ENCODE results near the gene EFCAB8.

The EFCAB8 gene

GRCh38 chr20:32911355-32911754 lies 52.6 kb downstream of the EFCAB8 start:
- TF ChIP-seq EGR1 (IDR thresholded peaks at IDR 0.05) = no peak
- no peak for TF ChIP-seq USF1 (IDR thresholded peaks at IDR 0.05)
- TF ChIP-seq MAX (IDR thresholded peaks at IDR 0.05) = no peak
- no peak for TF ChIP-seq NFIC (IDR thresholded peaks at IDR 0.05)
- no peak for TF ChIP-seq ZBTB7A (IDR thresholded peaks at IDR 0.05; ENCODE audit: low read depth)
- TF ChIP-seq YY1 (IDR thresholded peaks at IDR 0.05; ENCODE audit: low read depth) = no peak
- no peak for TF ChIP-seq CEBPB (IDR thresholded peaks at IDR 0.05)
- TF ChIP-seq TAF1 (IDR thresholded peaks at IDR 0.05; ENCODE audit: low read depth) = no peak
- no peak for TF ChIP-seq EP300 (IDR thresholded peaks at IDR 0.05; ENCODE audit: borderline replicate concordance)
- no peak for TF ChIP-seq TCF12 (IDR thresholded peaks at IDR 0.05; ENCODE audit: low read depth)
- no peak for TF ChIP-seq FOXM1 (IDR thresholded peaks at IDR 0.05; ENCODE audit: borderline replicate concordance, low read depth)
- TF ChIP-seq CREB1 (IDR thresholded peaks at IDR 0.05; ENCODE audit: low read depth) = no peak
- TF ChIP-seq RAD21 (IDR thresholded peaks at IDR 0.05; ENCODE audit: low read depth) = no peak
- TF ChIP-seq REST (IDR thresholded peaks at IDR 0.05; ENCODE audit: low read depth) = no peak
- no peak for TF ChIP-seq TEAD4 (IDR thresholded peaks at IDR 0.05)

- no peak for TF ChIP-seq NFIC (IDR thresholded peaks at IDR 0.05)
- TF ChIP-seq USF1 (IDR thresholded peaks at IDR 0.05) = no peak
- TF ChIP-seq YY1 (IDR thresholded peaks at IDR 0.05; ENCODE audit: low read depth) = no peak
- no peak for TF ChIP-seq EGR1 (IDR thresholded peaks at IDR 0.05)
- no peak for TF ChIP-seq TAF1 (IDR thresholded peaks at IDR 0.05; ENCODE audit: low read depth)
- TF ChIP-seq TEAD4 (IDR thresholded peaks at IDR 0.05) = no peak
Observed at GRCh38 chr20:32912688-32913087, 54.0 kb downstream of the EFCAB8 start.

GRCh38 chr20:32914031-32914430 lies 55.3 kb downstream of the EFCAB8 start:
- TF ChIP-seq FOXM1 (IDR thresholded peaks at IDR 0.05; ENCODE audit: borderline replicate concordance, low read depth) (no peak), TEAD4 (IDR thresholded peaks at IDR 0.05) (no peak), NFIC (IDR thresholded peaks at IDR 0.05) (no peak), USF1 (IDR thresholded peaks at IDR 0.05) (no peak), EGR1 (IDR thresholded peaks at IDR 0.05) (no peak), CREB1 (IDR thresholded peaks at IDR 0.05; ENCODE audit: low read depth) (no peak)

- TF ChIP-seq TCF12 (IDR thresholded peaks at IDR 0.05; ENCODE audit: low read depth) (no peak), YY1 (IDR thresholded peaks at IDR 0.05; ENCODE audit: low read depth) (no peak), FOXM1 (IDR thresholded peaks at IDR 0.05; ENCODE audit: borderline replicate concordance, low read depth) (no peak), EP300 (IDR thresholded peaks at IDR 0.05; ENCODE audit: borderline replicate concordance) (no peak), NFIC (IDR thresholded peaks at IDR 0.05) (no peak), CREB1 (IDR thresholded peaks at IDR 0.05; ENCODE audit: low read depth) (no peak), EGR1 (IDR thresholded peaks at IDR 0.05) (no peak), TAF1 (IDR thresholded peaks at IDR 0.05; ENCODE audit: low read depth) (no peak)
Observed at GRCh38 chr20:32917191-32917950, 58.6 kb downstream of the EFCAB8 start.

GRCh38 chr20:32918296-32918695 lies 59.6 kb downstream of the EFCAB8 start:
- TF ChIP-seq MAX (IDR thresholded peaks at IDR 0.05) (no peak), FOXM1 (IDR thresholded peaks at IDR 0.05; ENCODE audit: borderline replicate concordance, low read depth) (no peak), RAD21 (IDR thresholded peaks at IDR 0.05; ENCODE audit: low read depth) (no peak), ZBTB7A (IDR thresholded peaks at IDR 0.05; ENCODE audit: low read depth) (no peak), TAF1 (IDR thresholded peaks at IDR 0.05; ENCODE audit: low read depth) (no peak), USF1 (IDR thresholded peaks at IDR 0.05) (no peak), CREB1 (IDR thresholded peaks at IDR 0.05; ENCODE audit: low read depth) (no peak), TCF12 (IDR thresholded peaks at IDR 0.05; ENCODE audit: low read depth) (no peak), CEBPB (IDR thresholded peaks at IDR 0.05) (no peak), EGR1 (IDR thresholded peaks at IDR 0.05) (no peak), REST (IDR thresholded peaks at IDR 0.05; ENCODE audit: low read depth) (no peak), NFIC (IDR thresholded peaks at IDR 0.05) (no peak), YY1 (IDR thresholded peaks at IDR 0.05; ENCODE audit: low read depth) (no peak)

Data from Ishikawa (cell line).